GM13977 (cell line): ENCODE measurements around the gene MBD4.
"Not testable (repeated sequence)": the region's sequence is repeated elsewhere in the genome, so short reads cannot be mapped to it uniquely, and the experiment has no call there.

ENCODE experiments used
- DNase-seq: peaks from one replicate; pipeline ENCODE4 v3.0.0; 2012; ENCODE audit warnings: low spot score
- in situ Hi-C: fragments of 300-500 bp; cut with MboI; formaldehyde crosslinking; loops from one replicate; pipeline ENCODE4 v1.12.0; 2022; ENCODE audit warnings: low sequenced_read_pairs, low pct_unique_long_range_greater_than_20kb, mixed read lengths, inconsistent platforms; ENCODE audit not compliant: unreplicated experiment
- TF ChIP-seq, protein P1 (sequence below): IDR thresholded peaks from 2 replicates; pipeline ENCODE4 v1.5.1; 2012; ENCODE audit warnings: mild to moderate bottlenecking, control low read depth; ENCODE audit not compliant: insufficient read depth; ENCODE audit errors: extremely low read depth, missing control alignments

The MBD4 gene

DNA sequence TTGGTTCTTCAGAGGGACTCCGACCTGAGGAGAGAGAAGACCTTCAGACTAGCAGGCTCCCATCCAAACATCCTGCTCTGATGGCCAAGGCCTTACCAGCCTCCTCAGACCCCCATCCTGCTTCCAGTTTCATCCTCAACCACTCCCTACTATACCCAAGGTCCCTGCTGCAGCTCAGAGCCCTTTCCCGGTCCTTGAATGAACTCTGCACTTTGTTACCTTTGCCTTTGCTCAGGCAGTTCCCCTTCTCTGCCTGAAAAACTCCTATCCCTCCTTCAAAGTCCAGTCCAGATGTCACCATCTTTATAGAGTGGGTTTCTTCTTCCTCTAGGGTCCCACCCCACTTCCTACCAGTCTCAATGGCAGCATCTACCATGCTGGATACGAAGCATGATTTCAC is 24.4 kb downstream of the MBD4 start:
- TF ChIP-seq, protein P1, sequence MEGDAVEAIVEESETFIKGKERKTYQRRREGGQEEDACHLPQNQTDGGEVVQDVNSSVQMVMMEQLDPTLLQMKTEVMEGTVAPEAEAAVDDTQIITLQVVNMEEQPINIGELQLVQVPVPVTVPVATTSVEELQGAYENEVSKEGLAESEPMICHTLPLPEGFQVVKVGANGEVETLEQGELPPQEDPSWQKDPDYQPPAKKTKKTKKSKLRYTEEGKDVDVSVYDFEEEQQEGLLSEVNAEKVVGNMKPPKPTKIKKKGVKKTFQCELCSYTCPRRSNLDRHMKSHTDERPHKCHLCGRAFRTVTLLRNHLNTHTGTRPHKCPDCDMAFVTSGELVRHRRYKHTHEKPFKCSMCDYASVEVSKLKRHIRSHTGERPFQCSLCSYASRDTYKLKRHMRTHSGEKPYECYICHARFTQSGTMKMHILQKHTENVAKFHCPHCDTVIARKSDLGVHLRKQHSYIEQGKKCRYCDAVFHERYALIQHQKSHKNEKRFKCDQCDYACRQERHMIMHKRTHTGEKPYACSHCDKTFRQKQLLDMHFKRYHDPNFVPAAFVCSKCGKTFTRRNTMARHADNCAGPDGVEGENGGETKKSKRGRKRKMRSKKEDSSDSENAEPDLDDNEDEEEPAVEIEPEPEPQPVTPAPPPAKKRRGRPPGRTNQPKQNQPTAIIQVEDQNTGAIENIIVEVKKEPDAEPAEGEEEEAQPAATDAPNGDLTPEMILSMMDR, result no peak
- no peak for DNase-seq
- in situ Hi-C loops, result no loop called here

DNA sequence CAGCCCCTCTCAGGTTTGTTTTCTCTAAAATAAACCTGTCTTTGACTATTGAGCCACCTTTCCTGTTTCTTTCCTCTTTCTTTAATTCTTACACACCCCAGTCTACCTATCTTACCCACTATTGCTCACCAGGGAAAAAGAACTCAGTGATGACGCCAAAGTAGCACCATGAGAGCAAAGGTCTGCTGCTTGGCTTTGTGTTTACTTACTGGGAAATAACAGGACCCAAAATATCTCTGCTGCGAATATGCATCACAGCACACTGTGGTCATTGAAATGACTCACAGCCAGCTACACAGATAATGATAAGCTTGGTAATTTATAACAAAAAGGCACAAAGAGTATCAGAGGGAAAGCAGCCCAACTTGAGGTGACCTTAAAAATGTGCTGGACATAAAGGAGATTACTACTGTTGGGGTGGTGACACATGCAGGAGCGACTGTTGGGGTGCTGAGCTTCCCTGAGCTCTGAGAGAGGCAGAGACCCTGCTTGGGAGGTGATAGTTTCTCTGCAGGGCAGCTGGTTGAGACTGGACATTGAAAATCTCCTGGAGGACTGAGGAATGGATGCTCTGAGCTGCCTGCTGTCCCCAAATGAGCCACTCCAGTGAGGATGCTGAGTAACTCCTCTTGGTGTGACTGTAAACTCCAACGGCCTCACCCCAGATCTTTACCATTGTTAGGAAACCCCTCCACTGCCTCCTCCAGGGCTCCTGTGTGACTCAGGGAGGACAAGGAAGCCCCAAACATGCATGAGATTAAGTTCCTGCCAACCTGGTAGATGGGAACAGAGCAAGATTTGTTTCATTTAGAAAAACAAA is 25.9 kb downstream of the MBD4 start:
- in situ Hi-C loops, result no loop called here
- TF ChIP-seq, protein P1, result no peak
- DNase-seq, result peak; percentile 80

DNA sequence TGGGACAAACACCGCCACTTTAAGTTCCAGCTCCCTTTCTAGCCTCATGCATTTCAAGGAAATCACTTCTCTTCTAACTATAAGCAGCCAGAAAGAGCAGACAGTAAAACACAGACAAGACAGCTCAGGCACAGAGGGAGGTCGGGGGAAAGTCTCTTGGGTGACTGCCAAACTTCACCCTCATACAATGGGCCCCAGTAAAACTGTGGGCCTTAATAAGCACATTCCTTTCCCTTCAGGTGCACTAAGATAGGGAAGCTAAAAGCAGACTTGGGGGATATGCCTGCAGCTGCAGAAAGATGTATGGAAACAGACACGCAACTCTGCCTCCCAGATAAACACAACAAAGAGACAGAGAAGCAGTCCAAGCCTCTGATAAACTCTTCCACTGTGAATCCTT is 26.5 kb downstream of the MBD4 start:
- in situ Hi-C loops, DNase-seq: not testable (repeated sequence)

DNA sequence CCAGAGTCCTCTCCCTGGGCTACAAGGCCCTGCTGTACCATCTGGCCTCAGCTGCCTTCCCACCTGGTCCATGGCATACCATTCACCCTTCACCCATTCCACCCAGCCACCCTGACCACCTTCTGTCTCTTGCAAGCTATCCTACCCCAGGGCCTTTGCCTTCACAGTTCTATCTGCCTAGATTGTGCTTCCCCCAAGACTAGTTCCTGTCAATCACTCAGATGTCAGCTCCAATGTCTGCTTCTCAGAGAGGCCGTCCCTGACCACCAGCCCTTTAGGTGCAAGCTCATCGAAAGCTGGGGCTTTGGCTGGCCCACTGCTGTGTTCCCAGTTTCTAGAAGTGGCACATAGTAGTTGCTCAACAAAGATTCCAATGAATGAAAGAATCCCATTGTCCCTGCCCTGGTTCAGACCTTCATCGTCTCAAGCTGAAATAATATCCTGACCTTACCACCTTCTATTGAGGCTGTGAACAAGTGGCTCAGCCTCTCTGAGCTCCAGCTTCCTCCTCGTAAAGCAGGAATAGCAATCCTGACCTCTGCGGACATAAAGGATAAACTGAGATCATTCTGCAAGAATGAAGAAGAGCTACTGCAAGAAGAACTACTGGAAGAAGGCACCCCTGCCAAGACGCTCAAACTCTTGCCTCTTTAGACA is 27.1 kb downstream of the MBD4 start:
- no peak for DNase-seq
- TF ChIP-seq, protein P1, result no peak
- in situ Hi-C loops, result no loop called here

DNA sequence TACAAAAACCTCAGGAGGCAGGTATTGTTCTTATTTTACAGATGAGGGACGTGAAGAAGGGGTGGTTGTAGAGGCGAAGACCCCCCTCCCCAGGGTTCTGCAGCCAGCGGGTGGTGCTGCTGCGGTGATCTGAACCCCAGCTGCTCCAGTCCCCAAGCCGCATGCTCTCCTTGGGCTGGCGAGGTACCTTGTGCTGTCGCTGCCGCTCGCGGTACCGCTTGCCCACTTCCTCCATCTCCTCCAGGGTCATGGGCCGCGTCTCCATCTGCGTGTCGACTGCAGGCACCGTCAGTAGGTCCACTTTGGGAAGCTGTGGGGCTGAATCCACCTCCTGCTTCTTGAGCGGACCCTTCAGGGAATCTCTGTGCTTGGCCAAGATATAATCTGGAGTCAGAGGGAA is 28.8 kb downstream of the MBD4 start:
- in situ Hi-C loops, result no loop called here
- no peak for DNase-seq
- TF ChIP-seq, protein P1, result no peak

DNA sequence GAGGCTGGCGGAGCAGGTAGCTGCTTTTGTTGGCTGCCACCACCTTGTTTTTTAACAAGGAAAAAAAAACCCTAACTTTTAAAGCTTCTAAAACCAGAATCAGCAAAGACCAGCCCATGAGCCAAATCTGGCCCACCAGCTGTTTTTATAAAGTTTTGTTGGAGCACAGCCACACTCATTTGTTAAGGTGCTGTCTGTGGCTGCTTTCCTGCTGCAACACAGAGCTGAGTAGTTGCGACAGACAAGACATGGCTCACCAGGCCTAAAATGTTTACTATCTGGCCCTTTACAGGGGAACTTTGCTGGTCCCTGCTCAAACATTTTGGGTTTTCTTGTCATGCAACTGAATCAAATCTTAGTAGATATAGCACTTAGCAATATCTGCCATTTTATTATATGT is 30.2 kb downstream of the MBD4 start:
- TF ChIP-seq, protein P1, result no peak
- no peak for DNase-seq
- in situ Hi-C loops, result no loop called here

DNA sequence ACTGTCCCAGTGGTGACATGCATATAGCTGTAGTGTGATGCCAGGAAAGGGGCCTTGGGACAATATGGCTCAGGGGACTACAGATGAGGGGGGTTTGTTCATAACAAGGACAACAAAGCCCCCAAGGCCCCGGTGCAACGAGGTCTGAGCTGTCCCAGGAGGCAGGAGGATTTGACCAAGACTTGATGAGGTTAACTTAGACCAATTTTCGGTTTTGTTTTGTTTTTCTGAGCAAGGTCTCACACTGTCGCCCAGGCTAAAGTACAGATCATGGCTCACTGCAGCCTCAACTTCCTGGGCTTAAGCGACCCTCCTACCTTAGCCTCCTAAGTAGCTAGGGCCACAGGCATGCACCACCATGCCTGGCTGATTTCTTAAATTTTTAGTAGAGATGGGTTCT is 35.1 kb downstream of the MBD4 start:
- TF ChIP-seq, protein P1, result no peak
- no peak for DNase-seq
- in situ Hi-C loops, result no loop called here
